NCI-H2227 (cell line): ENCODE results near the gene CNTN4.

Experiments used
- DNase-seq: peaks from one replicate; lab custom pipeline; 2025; ENCODE audit not compliant: unreplicated experiment; lab: John Stamatoyannopoulos, UW

Gene CNTN4

DNA sequence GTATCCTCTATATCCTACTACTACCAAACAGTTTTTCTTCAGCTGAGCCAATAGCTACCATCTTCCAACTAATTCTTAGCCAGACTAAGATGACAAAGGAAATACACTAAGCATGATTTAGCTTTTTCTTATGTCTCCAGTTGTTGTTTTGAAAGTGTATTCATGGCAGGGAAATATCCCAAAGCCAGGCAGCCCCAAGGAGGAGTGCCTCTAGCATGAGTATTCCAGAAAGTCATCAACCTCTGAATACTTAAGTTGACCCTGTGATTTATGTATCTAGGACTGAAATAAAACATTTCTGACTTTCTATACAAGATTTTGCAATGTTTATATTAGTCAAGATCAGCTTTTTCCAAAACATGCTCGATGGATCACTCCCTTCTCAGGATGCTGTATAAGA lies 562.4 kb downstream of the CNTN4 start:
- DNase-seq, result no peak

DNA sequence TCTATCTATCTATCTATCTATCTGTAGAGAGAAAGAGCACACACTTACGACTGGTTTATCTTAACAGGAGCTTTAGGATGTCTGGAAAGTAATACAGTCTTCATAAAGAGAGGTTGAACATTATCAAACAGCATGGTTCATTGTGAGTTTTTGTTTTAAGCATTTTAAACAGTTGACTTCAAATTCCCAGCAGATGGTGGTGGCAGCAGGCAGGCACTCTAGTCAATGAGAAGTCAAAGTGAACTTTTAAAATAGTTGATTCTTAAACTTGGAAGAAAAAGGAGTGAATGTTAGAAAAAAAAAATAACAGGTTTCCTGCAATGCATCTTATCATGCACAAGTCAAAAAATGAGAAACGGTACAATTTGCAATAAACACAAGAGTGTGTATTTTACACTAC lies 578.8 kb downstream of the CNTN4 start:
- DNase-seq, result no peak

DNA sequence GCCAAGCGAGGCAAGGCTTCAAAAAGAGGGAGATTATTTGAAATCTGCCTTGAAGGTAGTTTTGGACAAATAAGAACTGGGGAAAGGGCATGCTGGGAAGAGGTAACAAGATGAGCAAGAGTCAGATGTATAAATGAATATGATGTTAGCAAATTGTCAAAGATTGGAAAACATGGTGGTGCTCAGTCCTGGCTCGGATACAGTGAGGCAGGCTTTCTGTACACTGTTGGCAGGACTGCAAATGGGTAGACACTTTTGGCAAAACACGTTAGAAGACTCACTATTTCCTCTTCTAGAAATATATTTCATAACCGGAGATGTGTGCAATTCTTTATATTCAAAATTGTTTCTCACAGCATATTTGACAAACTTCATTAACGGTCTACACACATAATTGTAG lies 581.6 kb downstream of the CNTN4 start:
- no peak for DNase-seq

DNA sequence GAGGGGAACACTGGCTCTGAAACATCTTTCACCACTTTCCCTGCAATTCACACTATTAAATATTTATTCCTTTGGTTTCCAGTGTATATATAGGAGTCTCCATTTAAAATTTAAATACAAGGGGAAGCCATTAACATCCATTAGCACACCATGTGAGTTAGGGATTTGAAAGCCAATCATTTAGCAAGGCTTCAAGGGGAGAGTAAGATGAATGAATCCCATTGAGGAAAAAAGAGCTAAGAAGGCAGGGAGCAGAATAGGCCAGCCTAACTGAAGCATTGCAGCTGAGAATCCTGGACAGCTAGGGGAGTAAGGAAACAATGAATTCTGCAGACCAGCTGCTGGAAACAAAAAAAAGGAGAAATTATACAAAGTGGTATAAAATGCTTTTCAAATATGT lies 585.4 kb downstream of the CNTN4 start:
- DNase-seq, result no peak

DNA sequence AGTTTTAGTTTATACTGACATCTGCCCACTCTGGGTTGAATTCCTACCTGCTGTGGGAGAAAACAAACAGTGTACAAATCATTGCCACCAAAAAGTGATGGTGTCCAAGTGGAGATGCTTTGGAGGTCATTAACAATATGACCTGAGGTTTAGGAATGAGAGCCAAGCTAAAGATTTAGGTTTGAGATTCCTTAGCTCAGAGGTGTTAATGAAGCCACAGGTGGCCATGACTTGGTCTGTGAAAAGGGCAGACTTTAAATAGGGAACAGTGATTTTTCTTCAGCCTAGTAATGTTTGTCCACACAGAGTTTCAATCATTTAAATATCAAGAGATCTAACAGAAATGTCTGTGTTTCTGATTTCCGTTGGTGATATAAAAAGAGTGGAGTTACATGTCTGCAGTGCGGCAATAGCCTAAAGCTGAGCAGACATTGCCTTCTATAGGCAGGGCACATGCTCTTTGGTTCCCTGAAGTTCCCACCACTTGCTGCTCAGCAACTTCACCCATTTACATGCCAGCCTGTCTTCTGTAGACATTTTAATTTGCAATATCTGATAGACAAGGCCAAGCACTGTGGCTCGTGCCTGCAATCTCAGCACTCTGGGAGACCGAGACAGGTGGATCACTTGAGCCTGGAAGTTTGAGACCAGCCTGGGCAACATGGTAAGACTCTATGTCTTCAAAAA lies 588.3 kb downstream of the CNTN4 start:
- no peak for DNase-seq

DNA sequence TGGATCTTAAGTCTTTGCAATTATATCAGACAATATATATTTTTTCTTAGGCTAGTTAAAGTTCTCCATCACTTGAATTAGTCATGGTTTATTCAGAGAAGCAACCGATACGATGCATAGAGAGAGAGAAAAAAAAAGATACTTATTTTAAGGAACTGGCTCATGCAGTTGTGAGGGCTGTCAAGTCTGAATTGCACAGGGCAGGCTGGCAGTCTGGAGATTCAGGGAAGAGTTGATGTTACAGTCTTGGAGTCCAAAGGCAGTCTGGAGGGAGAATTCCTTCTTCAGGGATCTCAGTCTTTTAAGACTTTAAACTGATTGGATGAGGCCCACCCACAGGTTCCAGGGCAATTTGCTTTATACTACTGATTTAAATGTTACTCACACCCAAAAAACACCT lies 598.9 kb downstream of the CNTN4 start:
- no peak for DNase-seq

DNA sequence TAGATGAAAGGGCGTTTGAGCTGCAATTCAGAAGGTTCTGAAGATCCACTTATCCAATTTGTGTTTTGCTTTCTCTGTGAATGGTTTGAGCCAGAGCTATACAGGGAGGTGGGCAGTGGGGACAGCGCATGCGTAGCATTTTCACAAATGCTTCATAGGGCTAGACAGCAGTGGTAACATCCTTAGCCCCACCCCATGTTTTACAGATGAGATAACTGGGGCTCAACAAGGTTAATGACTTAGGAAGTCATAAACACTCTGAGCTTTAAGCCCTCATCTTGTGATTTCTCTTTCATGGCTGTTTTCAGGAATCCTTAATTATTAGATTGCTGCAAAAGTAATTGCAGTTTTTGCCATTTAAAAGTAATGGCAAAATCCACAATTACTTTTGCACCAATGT lies 602.8 kb downstream of the CNTN4 start:
- DNase-seq, result no peak

DNA sequence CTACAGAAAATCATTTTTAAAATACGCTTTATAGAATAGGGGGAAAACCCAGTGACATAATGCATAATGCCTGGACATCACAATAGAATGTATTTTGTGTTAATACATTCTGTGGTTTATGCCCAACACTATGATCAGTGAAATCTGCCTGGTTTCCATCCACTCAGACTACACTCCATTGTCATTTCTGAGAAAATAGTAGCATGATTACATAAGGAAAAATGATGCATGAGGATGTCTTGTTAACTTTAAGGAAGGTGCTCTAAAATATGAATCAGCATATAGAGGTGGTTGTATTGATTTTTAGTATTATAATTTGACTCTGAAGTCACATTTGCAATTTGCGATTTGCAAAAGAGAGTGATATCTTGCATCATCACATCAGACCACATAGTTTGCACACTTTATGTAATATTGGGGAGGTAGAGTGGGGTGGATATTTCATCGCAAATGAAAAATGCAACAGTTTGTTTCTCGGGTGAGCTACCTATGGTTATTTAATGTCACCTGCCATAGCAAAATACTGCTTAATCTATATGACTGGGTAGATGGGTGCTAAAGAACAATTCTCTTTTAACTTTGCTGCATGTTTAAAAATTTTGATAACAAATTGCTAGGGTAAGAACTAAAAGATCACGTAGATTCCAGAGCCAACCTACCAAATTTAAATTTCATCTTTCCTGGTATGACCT lies 607.6 kb downstream of the CNTN4 start:
- DNase-seq, result no peak

DNA sequence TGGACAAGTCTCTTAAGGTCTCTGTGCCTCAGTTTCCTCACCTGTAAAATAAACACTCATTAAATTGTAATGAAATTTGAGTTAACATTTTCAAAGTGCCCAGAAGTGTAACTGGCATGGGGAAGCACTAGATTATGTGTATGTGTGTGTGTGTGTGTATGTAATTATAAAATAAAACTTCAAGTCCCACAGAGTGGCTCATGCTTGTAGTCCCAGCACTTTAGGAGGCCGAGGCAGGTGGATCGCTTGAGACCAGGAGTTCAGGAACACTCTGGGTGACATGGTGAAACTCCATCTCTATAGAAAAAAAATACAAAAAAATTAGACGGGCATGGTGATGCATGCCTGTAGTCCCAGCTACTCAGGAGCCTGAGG lies 608.2 kb downstream of the CNTN4 start:
- no peak for DNase-seq

DNA sequence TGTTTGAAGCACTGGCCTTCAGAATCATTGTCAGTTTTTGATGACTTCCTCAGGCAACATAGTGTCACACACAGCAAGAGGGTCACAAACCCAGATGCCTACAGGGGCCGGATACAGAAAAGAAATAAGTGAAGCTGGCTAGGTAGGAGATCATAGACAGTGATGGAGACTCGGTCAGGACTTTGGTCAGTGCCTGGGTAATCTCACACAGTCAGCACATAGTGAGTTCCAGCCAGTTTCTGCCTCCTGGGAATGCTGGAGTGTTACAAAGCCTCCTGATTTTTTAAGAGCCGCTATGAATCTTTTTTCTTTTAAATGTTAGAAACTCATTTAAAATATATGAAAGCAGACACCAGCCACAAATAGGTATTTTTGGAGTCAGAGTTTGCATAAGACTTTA lies 612.4 kb downstream of the CNTN4 start:
- no peak for DNase-seq

DNA sequence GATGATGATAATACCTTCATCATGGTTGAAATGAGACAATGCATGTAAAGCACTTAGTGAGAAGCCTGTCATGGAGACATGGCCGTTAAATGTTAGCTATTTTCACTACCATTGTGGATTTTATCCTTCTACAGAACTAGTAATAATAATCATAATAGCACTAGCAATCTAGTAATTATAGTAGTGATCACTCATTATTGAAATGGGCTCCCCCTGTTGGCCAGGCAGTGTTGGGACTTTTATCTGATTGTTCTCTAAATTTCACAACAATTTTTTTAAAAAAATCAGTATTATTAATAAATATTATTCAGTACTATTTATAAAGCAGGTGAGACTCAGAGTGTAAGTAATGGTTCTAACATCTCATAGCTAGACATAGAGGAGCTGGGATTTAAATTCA lies 615.3 kb downstream of the CNTN4 start:
- DNase-seq, result no peak

DNA sequence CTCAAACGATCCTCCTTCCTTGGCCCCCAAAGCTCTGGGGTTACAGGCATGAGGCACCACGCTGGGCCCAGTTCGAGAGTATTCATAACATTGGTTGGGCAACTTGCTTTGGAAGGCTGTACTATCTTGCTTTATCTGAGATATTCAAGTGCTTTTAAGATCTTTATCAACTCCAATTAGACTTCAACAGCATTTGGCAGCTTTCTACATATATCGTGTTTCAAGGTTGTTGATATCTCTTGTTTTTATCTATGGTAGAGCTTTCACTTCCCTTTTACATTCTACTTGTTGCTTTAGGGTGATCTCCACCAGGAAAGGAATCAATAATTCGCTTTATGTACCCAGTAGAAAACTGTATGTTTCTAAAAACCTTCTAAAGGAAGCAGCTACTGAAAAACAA lies 616.2 kb downstream of the CNTN4 start:
- no peak for DNase-seq

DNA sequence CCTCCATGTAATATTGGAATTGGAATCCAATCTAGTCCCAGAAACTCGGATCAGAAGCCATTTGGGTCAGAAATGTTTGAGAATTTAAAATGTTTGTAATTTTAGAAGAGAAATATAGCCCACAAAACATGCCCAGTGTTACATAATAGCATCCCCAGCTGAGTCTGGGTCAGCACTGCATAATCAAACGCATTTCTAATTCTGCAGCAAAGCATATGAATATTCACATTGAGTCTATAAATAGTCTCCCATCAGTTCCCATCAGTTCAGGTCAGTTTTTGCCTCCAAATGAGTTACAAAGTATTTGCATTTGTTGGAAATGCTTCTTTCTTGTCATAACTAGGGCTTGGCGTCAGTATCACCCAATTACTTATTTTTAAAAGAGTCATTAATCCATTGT lies 628.4 kb downstream of the CNTN4 start:
- no peak for DNase-seq

DNA sequence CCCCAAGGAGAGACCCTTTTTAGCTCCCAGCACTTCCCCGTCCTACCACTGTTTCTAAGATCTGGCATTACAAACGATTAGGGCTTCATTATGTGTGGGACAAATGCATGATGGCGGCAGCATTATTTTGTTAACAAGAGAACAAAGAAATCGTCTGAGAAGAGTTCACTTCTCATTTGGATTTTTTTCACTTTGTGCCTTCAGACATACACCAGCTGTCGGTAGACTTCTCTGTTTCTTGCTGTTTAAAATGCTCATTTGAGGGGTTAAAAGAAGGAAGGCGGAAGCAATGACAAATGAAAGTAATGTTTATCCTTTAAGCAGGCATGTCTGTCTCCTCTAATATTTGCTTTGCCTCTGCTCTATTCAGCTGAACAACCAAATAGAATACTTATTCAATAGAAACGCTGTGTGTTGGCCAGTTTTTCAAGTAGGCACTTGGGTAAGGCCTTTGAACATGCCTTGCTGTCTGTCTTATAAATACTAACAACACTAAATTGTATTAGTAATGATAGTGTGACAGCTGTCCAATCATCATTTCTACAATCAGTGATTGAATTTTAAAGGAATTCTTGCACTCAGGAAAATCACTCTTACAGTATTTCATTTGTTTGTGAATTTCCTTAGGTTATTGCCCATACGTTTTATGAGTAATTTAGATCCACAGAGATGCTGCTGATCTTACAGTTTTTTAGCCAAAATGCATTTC lies 629.1 kb downstream of the CNTN4 start:
- DNase-seq, result no peak

DNA sequence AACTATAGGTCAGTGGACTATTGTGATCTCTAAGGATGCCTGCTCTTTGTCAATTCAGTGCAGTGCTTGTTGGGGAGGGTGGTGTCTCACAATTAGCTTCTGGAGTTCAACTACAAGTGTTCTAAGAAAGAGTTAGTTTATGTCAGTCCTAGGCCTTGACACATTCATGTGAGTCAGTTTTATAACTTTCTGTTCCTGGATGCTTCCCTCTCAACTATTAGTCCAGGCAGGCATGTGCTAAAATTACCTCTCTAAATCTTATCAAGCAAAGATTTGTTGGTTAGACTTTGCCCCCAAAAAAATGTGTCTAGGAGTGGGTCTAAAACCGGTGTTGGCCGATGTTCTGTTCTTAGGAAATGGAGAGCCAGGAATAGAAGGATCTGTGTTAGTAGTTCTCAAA lies 633.2 kb downstream of the CNTN4 start:
- no peak for DNase-seq

DNA sequence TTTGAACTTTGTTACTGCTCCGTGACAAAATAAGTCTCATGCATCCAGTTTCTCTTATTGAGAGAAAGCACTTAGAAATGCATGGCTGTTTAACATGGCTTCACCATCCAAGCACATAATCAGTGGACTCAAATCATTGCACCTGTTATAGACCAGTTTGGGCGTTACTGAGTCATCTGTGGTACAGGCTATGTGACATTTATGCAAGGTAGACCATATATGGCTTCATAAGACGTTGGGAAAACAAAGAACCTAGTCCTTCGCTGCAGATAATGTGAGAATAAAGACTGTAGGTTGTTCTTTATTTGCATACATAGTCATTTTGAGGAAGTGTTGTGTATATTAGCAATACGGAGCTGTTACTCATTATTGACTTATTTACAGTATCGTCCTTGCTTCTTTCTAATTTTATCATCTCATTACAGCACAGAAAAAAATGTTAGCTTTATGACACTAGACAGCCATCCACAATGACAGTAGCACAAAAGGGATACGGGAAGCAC lies 636.8 kb downstream of the CNTN4 start:
- no peak for DNase-seq

DNA sequence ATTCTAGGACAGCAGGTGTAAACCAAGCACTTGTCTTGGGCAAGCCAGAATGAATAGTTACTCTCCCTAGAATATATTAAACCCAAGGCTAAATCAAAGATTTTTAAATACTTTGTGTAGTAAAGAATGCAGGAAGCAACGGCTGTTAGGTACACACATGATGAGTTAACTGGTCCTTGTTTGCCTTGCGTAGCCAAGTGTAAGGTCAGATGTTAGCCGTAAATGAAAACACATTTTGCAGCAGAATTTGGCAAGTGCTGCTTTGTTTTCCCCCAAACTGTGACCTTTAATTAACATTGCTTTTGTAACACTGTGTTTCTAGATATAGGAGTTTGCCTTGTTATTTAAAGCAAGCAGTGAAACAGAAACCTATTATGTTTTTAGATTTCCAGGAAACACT lies 642.9 kb downstream of the CNTN4 start:
- DNase-seq, result no peak

DNA sequence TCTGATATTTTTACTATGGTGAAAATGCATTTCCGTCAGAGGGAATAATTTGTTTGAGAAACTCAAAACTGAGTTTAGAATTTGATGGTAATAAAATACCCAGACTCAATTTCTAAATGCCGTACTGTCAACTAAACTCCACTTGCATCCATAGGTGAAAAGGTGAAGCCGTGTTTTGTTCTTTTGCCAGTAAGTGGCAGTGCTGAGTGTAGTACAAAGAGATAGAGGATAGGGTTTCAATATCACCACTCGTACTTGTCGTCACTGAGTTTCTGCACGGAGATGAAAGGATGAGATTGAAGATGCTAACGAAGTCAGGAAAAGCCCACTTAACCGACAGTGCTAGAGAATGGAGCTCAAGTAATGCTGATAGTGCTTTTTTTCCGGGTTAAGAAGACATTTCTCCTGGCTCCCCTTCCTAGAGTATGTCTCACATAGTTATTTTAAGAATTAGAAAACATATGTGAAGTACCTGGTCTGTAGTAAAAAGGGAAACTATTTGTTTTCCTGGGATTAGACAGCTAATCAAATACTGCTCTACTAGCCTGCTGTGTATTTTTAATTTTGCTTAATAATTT lies 666.4 kb downstream of the CNTN4 start:
- peak; percentile 25 for DNase-seq

DNA sequence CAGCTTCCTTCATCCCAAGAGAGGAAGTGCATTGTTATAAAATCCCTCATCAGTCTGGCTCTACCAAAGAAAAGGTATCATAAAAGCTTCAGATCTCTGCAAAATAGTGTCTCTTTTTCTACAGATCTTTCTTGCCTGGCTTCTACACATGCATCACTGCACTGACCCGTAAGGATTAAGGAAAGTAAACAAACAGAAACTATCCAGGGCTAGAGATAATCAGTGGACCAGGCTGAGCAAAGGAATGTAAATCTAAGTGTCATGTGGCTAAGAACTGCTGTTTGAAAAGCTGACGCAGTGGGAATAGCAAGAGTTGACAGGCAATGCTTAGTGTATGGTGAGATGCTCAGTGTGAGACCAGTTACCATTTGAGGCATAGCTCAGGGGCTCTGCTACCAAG lies 671.8 kb downstream of the CNTN4 start:
- no peak for DNase-seq

DNA sequence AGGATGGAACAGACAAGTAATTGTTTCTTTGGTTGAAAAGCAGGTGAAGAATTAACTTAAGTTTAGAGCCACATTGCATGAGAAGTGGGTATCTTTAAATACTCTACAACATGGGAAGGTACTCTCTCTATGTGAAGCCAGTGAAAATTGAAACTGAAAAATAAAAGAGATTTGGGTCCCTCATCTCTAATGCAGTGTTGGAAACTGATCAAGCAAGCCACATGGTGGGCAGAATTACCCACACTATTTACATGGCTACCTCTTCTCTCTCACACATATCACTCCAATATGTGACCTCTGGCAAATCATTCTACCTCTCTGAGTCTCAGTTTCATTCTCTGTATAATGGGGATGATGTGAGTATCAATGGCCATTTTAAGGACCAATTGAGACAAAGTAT lies 672.5 kb downstream of the CNTN4 start:
- DNase-seq, result no peak

DNA sequence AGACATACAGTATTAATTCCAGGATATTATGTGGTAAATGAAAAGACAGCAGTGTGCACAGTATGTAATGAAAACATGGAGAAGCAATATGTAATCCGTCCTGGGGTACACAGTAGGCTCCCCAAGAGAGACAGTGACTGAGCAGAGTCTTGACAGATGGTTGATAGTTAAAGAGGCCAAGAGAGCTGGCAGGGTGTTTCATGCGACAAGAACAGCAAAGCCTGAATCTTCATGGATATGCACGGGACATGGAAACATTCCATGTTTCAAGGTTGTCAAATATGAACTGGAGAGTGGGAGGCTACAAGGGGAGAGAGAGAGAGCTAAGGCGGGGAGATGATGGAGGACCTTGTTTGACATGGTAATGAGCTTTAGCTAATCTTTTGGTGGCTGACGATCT lies 673.1 kb downstream of the CNTN4 start:
- no peak for DNase-seq

DNA sequence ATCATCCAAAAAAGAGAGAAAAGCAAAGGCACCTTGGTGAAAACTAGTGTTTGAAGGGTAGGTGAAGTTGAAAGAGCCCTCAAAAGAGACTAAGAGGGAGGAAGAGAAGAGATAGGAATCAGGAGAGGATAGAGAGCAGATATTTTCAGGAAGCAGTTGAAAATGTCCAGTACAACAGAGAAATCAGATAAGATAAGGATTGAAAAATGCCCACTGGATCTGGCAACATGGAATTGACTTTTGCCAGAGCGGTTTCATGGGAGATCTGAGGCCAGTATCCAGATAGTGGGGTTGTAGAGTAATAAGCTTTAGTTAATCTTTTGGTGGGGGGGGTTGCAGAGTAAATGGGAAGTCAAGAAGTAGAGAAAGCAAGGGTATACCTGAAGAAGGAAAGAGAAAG lies 674.1 kb downstream of the CNTN4 start:
- DNase-seq, result no peak
